ENCODE data around the gene AMN1.
"Not testable (repeated sequence)": the region's sequence is repeated elsewhere in the genome, so short reads cannot be mapped to it uniquely, and the experiment has no call there.

AMN1 gene

DNA sequence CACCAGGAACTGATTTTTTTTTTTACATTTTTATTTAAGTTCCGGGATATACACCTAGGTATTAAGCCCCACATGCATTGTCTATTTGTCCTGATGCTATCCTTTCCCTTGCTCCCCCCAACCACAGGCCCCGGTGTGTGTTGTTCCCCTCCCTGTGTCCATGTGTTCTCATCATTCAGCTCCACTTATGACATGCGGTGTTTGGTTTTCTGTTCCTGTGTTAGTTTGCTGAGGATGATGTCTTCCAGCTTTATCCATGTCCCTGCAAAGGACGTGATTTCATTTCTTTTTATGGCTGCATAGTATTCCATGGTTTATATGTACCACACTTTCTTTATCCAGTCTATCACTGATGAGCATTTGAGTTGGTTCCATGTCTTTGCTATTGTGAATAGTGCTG, 11.8 kb downstream of the AMN1 start:
- not testable (repeated sequence) for H3K4me1 ChIP-seq (ENCODE audit: control insufficient read depth, insufficient read depth, low read length, poor library complexity, severe bottlenecking); H3K27ac ChIP-seq (ENCODE audit: low read depth, low read length, severe bottlenecking); H3K36me3 ChIP-seq (ENCODE audit: control insufficient read depth, insufficient read depth, low read length); H3K4me3 ChIP-seq (ENCODE audit: extremely low read depth, insufficient read depth, low read length, poor library complexity, severe bottlenecking); H3K9me3 ChIP-seq (ENCODE audit: control insufficient read depth, low read length)
- 92 to 100% methylated on average over 2 to 3 of the region's 4 CpGs for WGBS, 2 experiments (ENCODE audit: insufficient coverage in 2 of 2)

DNA sequence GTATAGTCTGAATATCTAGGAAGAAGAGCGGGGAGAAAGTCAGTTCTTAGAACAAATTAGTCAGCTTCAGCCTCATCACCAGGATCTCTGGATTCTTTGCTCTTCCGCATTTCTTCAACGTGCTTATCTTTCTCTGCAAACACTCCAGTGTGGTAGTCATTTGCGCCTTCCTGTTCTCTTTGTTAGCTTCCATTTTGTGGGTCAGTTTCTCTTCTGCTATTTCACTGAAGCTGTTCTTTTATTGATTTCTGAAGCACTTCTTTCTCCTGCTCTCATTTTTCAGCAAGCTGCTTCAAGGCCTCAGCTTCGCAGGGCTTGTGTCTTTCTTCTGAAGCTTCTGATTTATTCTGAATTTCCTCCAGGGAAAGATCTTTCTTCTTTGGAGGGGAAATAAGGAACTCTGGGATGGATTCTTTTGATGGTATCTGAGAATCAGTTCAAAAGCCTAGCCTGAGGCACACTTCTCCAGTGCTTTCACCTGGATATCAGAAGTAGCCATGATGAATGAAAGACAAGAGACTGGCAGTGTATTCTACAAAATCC, 13.5 kb downstream of the AMN1 start:
- WGBS, 2 experiments (ENCODE audit: insufficient coverage in 2 of 2) = 59 to 64% methylated on average over 3 to 5 of the region's 5 CpGs
- Histone ChIP-seq H3K4me1 (ENCODE audit: control insufficient read depth, insufficient read depth, low read length, poor library complexity, severe bottlenecking) (peaks cover 5% of the 10 kb centered on the region), H3K36me3 (ENCODE audit: control insufficient read depth, insufficient read depth, low read length) (peaks cover 8% of the 10 kb centered on the region), H3K4me3 (ENCODE audit: extremely low read depth, insufficient read depth, low read length, poor library complexity, severe bottlenecking) (no peak overlapping the region), H3K27ac (ENCODE audit: low read depth, low read length, severe bottlenecking) (peak overlapping the region; percentile 95), H3K9me3 (ENCODE audit: control insufficient read depth, low read length) (peaks cover 4% of the 10 kb centered on the region)

DNA sequence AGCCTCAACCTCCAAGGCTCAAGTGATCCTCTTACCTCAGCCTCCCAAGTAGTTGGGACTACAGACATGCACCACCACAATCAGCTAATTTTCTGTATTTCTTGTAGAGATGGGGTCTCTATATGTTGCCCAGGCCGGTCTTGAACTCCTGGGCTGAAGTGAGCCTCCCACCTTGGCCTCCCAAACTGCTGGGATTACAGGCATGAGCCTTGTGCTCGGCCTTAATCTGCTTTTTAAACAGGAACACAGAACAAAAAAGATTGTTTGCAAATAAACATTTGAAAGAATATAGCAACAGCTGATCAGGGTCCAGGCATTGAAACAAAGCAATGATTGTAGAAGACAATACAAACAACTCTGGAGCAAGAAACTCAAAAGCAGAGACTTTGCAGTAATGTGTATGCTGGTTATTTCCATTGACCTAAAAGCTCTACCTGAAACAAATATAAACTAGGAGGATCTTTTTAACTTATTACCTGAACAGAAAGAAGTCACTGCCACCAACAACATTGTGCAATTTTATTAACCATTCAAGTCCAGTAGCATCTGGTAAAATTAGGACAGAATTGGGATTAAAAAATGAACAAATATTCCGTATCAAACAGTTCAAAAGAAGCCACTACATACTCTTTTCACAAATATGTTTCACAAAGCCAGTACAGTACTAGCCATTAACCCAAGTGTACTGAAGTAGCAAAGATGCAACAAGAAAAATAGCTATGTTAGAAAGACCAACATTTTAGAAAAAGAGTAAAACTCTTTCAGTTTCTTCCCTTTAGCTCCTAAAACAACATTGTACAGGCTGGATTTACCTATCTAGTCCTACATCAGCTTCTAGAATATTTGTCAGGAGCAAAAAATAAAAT, 14.2 kb downstream of the AMN1 start:
- Histone ChIP-seq H3K9me3 (ENCODE audit: control insufficient read depth, low read length) (peaks cover 4% of the 10 kb centered on the region), H3K36me3 (ENCODE audit: control insufficient read depth, insufficient read depth, low read length) (peaks cover 8% of the 10 kb centered on the region), H3K27ac (ENCODE audit: low read depth, low read length, severe bottlenecking) (peak overlapping the region; percentile 95), H3K4me1 (ENCODE audit: control insufficient read depth, insufficient read depth, low read length, poor library complexity, severe bottlenecking) (peaks cover 5% of the 10 kb centered on the region), H3K4me3 (ENCODE audit: extremely low read depth, insufficient read depth, low read length, poor library complexity, severe bottlenecking) (no peak overlapping the region)
- WGBS, 2 experiments (ENCODE audit: insufficient coverage in 2 of 2) = 100% methylated on average over 1 of the region's 3 CpGs

DNA sequence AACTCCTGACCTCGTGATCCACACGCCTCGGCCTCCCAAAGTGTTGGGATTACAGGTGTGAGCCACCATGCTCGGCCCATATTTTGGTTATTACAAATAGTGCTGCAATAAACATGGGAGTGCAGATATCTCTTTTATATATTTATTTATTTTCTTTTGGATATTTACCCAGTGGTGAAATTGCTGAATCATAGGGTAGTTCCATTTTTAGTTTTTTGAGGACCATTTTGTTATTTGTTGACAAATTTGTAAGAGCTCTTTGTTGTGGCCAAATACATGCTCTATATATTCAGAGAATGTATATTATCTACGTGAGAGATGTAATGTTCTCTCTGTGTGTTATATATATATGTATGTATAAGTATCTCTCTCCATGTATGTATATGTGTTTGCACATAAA, 15.9 kb downstream of the AMN1 start:
- H3K36me3 ChIP-seq (ENCODE audit: control insufficient read depth, insufficient read depth, low read length) = peaks cover 4% of the 10 kb centered on the region
- no peak overlapping the region for H3K27ac ChIP-seq (ENCODE audit: low read depth, low read length, severe bottlenecking)
- WGBS, 2 experiments (ENCODE audit: insufficient coverage in 2 of 2) = 86 to 96% methylated on average over 3 of the region's 5 CpGs
- peaks cover 5% of the 10 kb centered on the region for H3K9me3 ChIP-seq (ENCODE audit: control insufficient read depth, low read length)
- H3K4me3 ChIP-seq (ENCODE audit: extremely low read depth, insufficient read depth, low read length, poor library complexity, severe bottlenecking) = no peak overlapping the region
- H3K4me1 ChIP-seq (ENCODE audit: control insufficient read depth, insufficient read depth, low read length, poor library complexity, severe bottlenecking) = peaks cover 5% of the 10 kb centered on the region

DNA sequence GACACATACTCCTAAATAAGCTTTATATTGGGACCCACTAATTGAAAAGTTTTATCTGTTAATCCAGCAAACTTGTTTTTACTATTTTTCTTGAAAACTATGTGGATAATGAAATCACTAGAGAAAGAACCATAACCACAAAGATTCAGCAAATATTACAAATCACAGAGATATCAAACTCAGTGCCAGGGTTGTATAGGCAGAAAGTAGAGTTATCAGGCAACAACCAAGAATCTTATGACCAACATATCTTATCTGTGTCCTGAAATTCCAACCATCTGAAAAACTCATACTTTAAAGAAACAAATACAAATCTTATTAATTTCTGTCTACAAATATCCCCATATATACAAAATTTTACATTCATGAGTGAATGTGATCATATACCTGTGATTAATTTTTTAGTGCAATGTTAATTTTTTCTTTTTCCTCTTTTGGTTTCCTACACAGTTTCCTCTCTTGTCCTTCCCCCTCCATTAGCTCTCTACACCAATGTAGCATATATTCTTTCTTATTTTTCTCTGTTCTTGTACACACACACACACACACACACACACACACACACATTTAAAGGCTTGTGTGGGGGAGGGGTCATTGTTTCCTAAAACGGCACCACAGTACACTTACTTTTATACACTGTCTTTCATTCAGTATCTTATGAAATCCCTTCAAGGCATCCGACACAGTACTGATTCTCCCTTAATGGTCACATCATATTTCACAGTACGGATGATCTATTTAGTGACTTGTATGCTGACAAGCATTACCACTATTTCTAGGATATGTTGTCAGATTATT, 18.6 kb downstream of the AMN1 start:
- no peak overlapping the region for H3K27ac ChIP-seq (ENCODE audit: low read depth, low read length, severe bottlenecking)
- H3K4me3 ChIP-seq (ENCODE audit: extremely low read depth, insufficient read depth, low read length, poor library complexity, severe bottlenecking) = no peak overlapping the region
- peaks cover 3% of the 10 kb centered on the region for H3K4me1 ChIP-seq (ENCODE audit: control insufficient read depth, insufficient read depth, low read length, poor library complexity, severe bottlenecking)
- H3K36me3 ChIP-seq (ENCODE audit: control insufficient read depth, insufficient read depth, low read length) = peaks cover 4% of the 10 kb centered on the region
- no CpG with 5 or more reads among the region's 3 CpGs for WGBS, 2 experiments (ENCODE audit: insufficient coverage in 2 of 2)
- peaks cover 8% of the 10 kb centered on the region for H3K9me3 ChIP-seq (ENCODE audit: control insufficient read depth, low read length)

DNA sequence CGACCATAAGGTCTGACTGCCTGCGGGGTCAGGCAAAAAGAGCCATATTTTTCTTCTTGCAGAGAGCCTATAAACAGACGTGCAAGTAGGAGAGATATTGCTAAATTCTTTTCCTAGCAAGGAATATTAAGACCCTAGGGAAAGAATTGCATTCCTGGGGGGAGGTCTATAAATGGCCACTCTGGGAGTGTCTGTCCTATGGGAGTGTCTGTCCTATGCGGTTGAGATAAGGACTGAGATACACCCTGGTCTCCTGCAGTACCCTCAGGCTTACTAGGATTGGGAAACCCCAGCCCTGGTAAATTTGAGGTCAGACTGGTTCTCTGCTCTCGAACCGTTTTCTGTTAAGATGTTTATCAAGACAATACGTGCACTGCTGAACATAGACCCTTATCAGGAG, 20.7 kb downstream of the AMN1 start:
- not testable (repeated sequence) for H3K36me3 ChIP-seq (ENCODE audit: control insufficient read depth, insufficient read depth, low read length); H3K27ac ChIP-seq (ENCODE audit: low read depth, low read length, severe bottlenecking); H3K4me3 ChIP-seq (ENCODE audit: extremely low read depth, insufficient read depth, low read length, poor library complexity, severe bottlenecking); H3K9me3 ChIP-seq (ENCODE audit: control insufficient read depth, low read length); H3K4me1 ChIP-seq (ENCODE audit: control insufficient read depth, insufficient read depth, low read length, poor library complexity, severe bottlenecking)
- WGBS, 2 experiments (ENCODE audit: insufficient coverage in 2 of 2) = 100% methylated on average over 4 to 6 of the region's 7 CpGs

DNA sequence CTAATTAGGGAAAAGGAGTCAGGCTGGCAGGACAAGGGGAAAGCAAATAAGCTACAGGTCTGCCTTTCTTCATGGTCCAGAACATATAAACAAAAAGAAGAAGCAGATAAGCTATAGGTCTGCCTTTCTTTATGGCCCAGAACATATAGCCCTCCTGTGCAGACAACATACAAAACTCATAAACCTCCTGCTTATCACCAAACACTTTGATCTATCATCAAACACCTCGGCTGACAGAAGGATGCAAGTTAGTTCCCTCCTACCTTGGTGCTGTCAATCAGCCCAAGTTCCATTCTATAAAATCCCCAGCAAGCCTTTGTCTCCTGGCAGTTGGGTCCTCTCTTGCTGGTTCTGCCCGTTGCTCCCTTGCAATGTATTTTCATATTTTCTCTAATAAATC, 23.2 kb downstream of the AMN1 start:
- Histone ChIP-seq H3K36me3 (ENCODE audit: control insufficient read depth, insufficient read depth, low read length) (no peaks in the 10 kb centered on the region), H3K4me3 (ENCODE audit: extremely low read depth, insufficient read depth, low read length, poor library complexity, severe bottlenecking) (no peak overlapping the region), H3K27ac (ENCODE audit: low read depth, low read length, severe bottlenecking) (no peak overlapping the region), H3K9me3 (ENCODE audit: control insufficient read depth, low read length) (peaks cover 8% of the 10 kb centered on the region), H3K4me1 (ENCODE audit: control insufficient read depth, insufficient read depth, low read length, poor library complexity, severe bottlenecking) (no peaks in the 10 kb centered on the region)
- 79 to 85% methylated on average over 2 of the region's 2 CpGs for WGBS, 2 experiments (ENCODE audit: insufficient coverage in 2 of 2)

DNA sequence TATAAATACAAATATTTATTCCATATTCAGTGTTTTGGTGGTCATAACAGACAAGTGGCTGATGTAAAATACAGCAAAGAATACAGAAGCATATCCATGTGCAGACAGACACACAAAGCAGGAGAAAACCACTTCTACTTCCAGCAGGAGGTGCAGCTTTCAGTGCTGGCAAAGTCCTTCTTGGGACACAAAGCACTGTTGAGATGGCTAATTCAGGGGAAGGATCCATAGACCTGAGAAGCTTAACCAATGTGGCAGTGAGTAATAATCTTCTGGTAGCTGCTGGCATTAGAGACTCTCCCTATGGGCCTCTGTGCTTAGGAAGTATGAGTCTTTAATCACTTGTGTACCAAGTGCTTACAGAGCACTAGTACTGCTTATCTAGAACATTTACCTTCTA, 26.8 kb downstream of the AMN1 start:
- Histone ChIP-seq H3K4me3 (ENCODE audit: extremely low read depth, insufficient read depth, low read length, poor library complexity, severe bottlenecking) (no peak overlapping the region), H3K36me3 (ENCODE audit: control insufficient read depth, insufficient read depth, low read length) (no peaks in the 10 kb centered on the region), H3K4me1 (ENCODE audit: control insufficient read depth, insufficient read depth, low read length, poor library complexity, severe bottlenecking) (no peaks in the 10 kb centered on the region), H3K9me3 (ENCODE audit: control insufficient read depth, low read length) (no peaks in the 10 kb centered on the region), H3K27ac (ENCODE audit: low read depth, low read length, severe bottlenecking) (no peak overlapping the region)

DNA sequence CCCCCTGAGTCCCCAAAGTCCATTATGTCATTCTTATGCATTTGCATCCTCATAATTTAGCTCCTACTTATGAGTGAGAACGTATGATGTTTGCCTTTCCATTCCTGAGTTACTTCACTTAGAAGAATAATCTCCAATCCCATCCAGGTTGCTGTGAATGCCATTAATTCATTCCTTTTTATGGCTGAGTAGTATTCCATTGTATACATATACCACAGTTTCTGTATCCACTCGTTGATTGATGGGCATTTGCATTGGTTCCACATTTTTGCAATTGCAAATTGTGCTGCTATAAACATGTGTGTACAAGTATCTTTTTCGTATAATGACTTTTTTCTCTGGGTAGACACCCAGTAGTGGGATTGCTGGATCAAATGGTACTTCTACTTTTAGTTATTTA, 38.9 kb downstream of the AMN1 start:
- not testable (repeated sequence) for H3K9me3 ChIP-seq (ENCODE audit: control insufficient read depth, low read length); H3K27ac ChIP-seq (ENCODE audit: low read depth, low read length, severe bottlenecking); H3K36me3 ChIP-seq (ENCODE audit: control insufficient read depth, insufficient read depth, low read length); H3K4me3 ChIP-seq (ENCODE audit: extremely low read depth, insufficient read depth, low read length, poor library complexity, severe bottlenecking); H3K4me1 ChIP-seq (ENCODE audit: control insufficient read depth, insufficient read depth, low read length, poor library complexity, severe bottlenecking)
- 60 to 86% methylated on average over 1 of the region's 3 CpGs for WGBS, 2 experiments (ENCODE audit: insufficient coverage in 2 of 2)

DNA sequence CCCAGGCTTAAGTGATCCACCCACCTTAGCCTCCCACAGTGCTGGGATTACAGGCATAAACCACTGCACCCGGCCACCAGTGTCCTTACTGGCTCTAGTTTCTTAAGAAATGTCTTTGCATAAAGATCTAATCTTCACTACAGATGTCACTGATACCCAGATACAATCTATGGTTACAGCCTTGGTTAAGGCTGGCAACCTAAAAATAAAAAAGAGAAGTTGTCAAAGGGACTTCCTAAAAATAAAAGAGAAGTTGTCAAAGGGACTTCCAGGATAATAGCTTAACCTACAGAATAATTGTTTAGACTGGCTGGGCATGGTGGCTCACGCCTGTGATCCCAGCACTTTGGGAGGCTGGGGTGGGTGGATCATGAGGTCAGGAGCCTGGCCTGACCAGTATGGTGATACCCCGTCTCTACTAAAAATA, 41.7 kb downstream of the AMN1 start:
- Histone ChIP-seq H3K4me1 (ENCODE audit: control insufficient read depth, insufficient read depth, low read length, poor library complexity, severe bottlenecking) (no peaks in the 10 kb centered on the region), H3K27ac (ENCODE audit: low read depth, low read length, severe bottlenecking) (no peak overlapping the region), H3K36me3 (ENCODE audit: control insufficient read depth, insufficient read depth, low read length) (peaks cover 7% of the 10 kb centered on the region), H3K9me3 (ENCODE audit: control insufficient read depth, low read length) (peaks cover 19% of the 10 kb centered on the region), H3K4me3 (ENCODE audit: extremely low read depth, insufficient read depth, low read length, poor library complexity, severe bottlenecking) (no peak overlapping the region)
- 71% methylated on average over 1 of the region's 3 CpGs; no CpG with 5 or more reads in 1 of the 2 experiments for WGBS, 2 experiments (ENCODE audit: insufficient coverage in 2 of 2)
